ENCODE measurements around the gene TAGLN2.

DNA sequence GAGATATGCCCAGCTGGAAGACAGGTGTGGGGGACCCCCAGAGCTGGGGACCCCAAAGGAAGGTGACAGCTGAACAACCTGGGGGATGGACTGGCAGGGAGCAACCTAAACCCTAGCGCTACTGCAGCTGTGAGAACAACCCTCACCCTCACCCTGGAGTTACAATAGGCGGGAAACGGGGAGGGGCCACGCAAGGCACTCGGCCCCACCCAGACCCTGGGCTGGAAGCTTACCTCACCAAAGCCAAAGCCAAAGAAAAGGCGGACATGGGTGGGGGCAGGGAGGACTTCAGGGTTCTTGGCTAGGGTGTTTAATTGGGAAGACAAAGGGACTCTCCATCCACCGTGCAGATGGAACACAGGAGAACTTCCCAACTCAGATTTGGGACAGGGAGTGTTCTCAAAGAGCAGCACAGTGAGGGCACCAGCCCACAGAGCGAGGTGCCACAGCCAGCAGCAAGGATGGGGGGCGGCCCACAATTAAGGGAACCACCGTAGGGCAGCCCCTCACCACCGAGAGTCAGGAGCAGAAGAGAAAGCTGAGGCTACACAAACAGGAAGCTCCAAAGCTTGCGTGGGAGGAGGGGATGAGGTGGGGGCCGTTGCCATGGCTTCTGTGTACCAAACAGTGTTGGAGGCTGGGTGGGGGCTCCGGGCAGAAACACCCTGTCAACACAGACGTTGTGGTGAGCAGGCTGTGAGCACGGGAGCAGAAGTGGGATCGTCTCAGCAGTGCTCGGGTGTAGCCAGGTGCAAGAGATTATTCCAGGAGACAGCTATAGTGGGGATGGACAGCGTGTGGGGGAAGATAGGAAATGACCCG, 1.9 kb downstream of the TAGLN2 start:
- TF ChIP-seq CTCF (IDR thresholded peaks at IDR 0.05) (no peak), POLR2AphosphoS5 (IDR thresholded peaks at IDR 0.05) (peak; percentile 79 to 95 (median 83)), EP300 (IDR thresholded peaks at IDR 0.05; ENCODE audit: low read depth) (peak; percentile 84), POLR2A (IDR thresholded peaks at IDR 0.05) (peak; percentile 86)

All from transverse colon (tissue), 4 donors.